HG03280 (cell line): Measurements from ENCODE around the gene UBE2K.
"Not testable (repeated sequence)": the region's sequence is repeated elsewhere in the genome, so short reads cannot be mapped to it uniquely, and the experiment has no call there.

Experiments used
- ATAC-seq: cut with Tn5 transposase; IDR thresholded peaks from one replicate; pipeline ENCODE4 v1.9.1; 2021; ENCODE audit warnings: mild to moderate bottlenecking, moderate library complexity; ENCODE audit not compliant: unreplicated experiment

UBE2K gene, protein sequence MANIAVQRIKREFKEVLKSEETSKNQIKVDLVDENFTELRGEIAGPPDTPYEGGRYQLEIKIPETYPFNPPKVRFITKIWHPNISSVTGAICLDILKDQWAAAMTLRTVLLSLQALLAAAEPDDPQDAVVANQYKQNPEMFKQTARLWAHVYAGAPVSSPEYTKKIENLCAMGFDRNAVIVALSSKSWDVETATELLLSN

DNA sequence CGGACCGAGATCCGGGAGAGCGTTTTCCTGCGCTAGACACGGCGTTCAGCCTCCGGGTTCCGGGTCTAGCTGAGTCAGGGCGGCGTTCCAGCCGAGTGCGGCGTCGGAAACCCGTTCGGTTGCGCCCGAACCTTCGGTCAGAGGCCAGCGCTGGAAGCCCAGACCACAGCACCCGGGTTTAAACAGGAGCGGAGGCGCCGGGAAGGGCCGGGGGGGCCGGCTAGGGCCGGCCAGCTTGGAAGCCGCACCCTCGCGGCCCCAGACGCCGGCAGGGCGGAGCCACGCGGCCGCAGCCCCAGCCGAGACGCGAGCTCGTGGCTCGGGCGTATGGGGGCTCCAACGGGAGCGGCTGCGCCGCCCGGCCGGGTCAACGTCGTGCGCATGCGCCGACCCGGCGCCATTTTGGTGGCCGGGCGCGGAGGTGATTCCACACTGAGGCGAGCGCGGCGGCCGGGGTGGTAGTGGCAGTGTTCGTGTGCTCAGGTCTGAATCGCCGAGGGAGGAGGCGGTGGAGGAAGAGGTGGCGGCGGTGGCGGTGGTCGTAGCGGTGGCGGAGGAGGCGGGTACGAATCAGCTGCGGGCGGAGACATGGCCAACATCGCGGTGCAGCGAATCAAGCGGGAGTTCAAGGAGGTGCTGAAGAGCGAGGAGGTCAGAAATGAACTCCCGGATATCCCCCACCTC lies at the start of gene UBE2K:
Gene UBE2K, plus strand, starts transcription at position 397 of the 684 bp plus-strand sequence. Its CDS starts 192 bp downstream, at position 589.
- peak; percentile 92 for ATAC-seq

DNA sequence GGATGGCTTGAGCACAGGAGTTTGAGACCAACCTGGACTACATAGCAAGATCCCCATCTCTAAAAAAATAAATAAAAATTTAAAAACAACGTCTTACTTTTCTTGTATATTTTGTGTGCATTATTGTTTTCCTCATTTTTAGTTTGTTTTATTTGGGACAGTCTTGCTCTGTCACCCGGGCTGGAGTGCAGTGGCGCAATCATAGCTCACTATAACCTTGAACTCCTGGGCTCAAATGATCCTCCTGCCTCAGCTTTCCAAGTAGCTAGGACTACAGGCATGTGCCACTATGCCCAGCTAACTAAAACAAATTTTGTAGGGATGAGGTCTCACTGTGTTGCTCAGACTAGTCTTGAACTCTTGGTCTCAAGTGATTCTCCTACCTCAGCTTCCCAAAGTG lies 49.7 kb upstream of the UBE2K start:
- no peak for ATAC-seq

DNA sequence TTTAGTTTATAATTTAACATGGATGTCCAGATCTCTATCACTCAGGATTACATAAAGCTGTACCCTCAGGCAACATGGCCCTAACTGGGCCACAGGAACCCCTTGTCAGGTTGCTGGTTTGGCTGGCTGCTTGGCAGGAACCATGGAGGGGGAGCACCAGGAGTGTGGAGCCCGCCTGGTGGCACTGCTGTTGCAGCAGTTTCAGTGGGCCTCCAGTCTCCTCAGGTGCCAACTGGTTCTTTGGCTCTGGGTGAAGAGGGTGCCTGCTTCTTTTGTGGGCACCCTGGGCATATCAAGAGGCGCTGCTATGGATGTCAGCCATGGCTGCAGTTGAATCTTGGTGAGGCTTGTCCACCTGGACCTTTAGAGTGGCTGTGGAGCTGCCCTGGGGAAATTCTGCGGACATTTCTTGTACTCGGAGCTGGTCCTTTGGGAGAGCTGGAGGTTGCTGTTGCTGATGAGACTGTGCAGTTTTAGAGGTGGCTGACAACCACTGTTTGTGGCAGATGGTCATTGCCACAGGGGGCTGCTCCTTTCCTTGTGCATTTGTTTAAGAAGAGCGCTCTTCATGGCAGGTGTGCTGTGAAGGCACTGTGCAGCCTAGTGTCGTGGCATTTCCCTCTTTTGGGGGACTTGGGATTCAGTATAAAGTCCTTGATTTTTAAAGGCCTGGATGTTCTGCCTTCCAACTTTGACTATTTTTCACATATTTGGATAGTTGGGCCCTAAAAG lies 48.9 kb upstream of the UBE2K start:
- no peak for ATAC-seq

DNA sequence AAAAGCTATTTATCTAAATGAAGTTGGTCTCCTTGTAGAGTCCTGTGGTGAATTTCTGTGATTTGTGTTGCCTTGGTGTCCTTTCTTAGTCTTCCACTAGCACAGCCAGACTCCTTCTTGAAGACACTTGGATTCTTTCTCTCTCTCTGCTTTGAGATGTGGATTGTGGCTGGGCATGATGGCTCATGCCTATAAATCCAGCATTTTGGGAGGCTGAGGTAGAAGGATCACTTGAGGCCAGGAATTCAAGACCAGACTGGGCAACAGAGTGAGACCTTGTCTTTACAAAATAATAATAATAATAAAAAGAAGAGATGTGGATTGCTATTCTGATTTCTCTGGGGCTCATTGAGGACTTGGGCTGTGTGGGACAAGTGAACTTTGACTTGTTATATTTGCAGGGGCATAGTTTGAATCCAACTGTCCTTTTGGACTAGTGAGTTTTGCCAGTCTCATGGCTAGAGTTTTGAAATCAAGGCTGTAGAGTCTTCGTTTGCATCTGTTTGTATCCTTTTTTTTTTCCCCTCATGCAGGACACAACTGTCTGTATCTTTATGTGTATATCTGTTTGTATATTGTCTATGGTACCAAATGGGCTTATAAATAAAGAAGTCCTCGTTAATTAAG lies 48.2 kb upstream of the UBE2K start:
- ATAC-seq: no peak

DNA sequence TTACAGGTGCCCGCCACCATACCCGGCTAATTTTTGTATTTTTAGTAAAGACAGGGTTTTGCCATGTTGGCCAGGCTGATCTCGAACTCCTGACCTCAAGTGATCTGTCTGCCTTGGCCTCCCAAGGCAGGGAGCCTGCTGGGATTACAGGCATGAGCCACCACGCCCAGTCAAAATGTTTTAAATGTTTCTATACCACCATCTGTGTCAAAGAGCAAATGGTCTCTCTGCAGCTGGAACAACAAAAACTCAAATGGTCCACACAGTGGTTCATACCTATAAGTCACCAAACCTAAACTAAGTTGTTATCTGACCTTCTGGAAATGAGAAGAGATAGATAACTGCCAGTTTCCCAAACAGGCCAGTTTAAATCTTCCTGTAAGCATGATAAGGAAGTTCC lies 46.4 kb upstream of the UBE2K start:
- ATAC-seq: not testable (repeated sequence)

DNA sequence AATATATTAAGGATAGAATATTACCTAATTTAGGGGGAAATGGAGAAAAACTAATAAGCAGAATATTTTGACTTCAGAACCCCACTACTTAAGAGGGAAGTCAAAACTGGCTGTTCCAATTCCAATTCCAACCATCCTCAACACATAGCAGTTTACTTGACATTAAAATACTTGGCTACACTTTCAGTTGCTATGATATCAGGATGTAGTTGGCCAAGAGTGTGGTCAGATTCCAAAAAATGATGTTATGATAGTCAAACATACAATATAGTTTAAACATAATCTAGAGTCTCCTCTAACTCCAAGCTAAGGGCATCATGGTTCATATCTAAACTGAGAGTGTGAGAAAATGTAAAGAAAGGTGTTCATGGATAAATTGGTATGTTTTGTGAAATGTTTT lies 42.7 kb upstream of the UBE2K start:
- no peak for ATAC-seq

DNA sequence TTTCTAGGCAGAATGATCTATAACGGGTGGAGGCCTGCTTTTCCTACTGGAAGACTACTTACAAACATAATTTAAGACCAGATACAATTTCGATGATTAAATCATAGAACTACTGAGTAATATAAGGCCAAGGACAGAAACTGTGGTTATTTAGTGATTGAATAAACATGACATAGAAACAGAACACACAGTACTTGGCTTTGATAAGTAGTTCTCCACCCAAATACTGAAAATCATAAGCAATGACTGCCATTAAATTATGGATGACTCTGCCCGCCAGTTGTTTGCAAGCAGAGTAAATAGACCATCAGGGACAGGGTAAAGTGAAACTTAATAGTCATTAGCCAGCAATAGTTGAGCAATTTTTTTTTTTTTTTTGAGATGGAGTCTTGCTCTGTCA lies 42.1 kb upstream of the UBE2K start:
- no peak for ATAC-seq

DNA sequence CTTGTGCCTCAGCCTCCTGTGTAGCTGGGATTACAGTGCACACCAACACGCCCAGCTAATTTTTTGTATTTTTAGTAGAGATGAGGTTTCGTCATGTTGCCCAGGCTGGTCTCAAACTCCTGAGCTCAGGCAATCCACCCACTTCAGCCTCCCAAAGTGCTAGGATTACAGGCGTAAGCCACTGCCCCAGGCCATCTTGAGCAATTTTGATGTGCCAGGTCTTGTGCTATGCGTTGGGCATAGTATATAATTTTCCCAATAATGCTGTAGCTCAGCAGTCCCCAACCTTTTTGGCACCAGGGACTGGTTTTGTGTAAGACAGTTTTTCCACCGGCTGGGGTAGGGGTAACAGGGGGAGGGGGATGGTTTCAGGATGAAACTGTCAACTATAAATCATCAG lies 41.3 kb upstream of the UBE2K start:
- ATAC-seq: not testable (repeated sequence)

DNA sequence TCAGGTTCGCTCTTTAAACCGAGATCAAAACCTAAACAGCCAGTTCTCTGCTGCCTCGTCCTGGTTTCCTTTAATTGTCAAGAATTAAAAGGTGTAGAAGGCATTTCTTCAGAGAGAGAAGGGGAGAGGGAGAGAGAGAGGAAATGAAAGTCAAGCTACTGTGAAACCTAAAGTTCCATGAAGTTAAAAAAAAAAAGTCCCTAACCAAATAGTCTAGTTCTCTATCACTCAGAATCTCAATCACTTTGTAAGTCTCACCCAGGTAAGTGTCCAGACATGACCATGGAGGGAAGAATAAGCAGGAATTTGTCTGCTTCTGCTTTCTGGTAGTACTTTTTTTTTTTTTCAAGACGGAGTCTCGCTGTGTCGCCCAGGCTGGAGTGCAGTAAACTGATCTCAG lies 40.5 kb upstream of the UBE2K start:
- ATAC-seq: peak; percentile 57

DNA sequence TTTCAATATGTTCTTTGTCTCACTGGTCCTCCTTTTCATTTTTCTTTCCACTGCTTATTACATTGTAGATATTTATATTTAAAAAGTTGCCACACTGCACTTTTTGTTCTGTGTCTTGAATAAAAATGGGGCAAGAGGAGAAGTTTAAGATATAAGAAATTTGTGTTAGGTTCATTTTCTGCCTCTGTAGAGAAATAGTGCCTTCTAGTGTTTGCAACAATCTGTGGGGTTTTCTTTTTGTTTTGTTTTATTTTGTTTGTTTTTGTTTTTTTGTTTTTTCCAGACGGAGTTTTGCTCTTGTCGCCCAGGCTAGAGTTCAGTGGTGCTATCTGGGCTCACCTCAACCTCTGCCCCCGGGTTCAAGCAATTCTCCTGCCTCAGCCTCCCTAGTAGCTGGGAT lies 39.2 kb upstream of the UBE2K start:
- no peak for ATAC-seq

DNA sequence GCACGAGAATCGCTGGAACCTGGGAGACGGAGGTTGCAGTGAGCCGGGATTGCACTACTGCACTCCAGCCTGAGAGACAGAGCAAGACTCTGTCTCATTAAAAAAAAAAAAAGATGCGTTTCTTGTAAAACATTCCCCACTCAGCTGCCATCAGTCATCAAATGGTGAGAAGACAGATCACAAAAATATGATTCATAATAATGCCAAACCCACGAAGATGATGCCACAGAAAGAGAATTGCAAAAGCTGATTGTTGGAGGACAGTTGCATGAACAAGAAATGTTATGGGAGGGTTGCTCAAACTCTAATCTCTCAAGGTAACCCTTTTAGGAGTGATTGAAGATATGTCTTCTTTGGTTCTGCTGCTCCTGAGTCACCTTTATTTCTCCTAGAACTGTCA lies 37.9 kb upstream of the UBE2K start:
- no peak for ATAC-seq

DNA sequence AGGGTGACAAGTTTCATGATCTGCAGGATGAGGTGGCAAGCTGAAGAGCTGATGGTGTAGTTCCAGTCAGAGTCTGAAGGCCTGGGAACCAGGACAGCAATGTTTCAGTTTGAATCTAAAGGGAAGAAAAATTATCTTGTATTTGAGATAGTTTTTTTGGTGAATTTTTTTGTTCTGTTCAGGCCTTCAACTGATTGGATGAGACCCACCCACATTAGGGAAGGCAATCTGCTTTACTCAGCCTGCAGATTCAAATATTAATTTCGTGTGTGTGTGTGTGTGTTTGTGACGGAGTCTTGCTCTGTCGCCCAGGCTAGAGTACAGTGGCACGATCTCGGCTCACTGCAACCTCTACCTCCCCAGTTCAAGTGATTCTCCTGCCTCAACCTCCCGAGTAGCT lies 37.2 kb upstream of the UBE2K start:
- no peak for ATAC-seq

DNA sequence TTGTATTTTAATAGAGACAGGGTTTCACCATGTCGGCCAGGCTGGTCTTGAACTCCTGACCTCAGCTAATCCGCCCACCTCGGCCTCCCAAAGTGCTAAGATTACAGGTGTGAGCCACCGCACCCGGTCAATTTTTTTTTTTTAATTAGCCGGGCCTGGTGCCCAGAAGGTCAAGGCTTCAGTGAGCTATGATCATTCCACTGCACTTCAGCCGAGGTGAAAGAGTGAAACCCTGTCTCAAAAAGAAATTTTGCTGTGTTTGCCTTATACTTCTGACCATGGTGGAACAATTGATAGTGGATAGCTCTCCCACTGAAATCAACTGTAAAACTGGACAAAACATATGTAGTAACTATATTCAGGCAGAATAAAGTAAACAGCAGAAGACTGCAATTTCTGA lies 35.3 kb upstream of the UBE2K start:
- ATAC-seq: no peak

DNA sequence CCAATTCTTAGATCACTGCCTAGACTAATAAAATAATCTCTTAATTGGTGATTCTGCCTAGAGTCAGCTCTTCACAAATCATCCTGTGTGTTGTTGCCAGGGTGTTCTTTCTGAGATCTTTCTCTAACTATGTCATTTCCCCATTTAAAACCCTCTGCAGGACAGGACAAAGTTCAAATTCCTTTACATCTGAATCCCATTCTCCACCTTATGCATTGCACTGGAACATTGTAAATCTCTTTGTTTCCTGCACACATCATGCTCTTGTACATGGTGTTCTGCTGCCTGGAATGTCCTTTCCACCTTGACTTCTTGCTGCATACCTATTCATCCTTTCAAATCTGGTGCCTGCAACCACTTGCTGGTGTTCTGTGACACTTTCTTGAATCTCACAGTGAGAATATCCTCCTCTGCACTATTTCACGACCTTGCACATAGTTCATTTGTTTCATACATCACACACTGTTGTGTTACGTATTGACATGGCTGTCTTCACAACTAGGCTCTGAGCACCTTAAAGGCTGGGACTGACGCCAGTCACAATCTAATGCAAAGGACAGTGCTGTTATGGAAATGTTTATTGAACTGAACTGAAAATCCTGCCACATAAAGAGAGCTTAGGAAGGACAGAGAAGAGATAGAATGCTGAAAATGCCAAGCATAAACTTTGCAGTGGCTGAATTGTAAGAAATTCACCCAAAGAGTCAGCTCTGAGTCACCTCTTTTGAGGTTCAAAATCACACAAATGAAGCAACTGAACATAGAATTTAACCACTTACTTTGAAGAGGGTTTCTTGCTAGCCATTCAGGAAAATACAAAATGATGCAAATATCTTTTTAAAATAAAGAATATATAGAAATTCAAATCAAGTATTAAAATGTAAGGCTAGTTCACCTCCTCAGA lies 32.9 kb upstream of the UBE2K start:
- ATAC-seq: no peak

DNA sequence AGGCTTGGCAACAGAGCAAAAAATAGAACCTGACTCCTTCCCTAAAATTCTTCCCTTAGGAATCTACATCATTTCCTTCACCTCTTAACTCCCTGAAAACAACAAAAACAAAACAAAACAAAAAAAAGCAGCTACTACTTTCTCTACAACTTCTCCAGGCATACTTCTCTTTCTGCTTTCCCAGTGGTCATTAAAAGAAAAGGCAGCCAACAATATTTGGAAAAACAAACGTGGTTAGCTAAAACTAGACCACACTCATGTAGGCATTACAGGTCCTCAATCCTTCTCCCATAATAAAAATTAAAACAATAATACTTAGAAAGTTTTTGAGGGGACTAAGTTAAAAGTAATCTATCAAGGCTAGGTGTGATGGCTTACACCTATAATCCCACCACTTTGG lies 30.2 kb upstream of the UBE2K start:
- no peak for ATAC-seq

DNA sequence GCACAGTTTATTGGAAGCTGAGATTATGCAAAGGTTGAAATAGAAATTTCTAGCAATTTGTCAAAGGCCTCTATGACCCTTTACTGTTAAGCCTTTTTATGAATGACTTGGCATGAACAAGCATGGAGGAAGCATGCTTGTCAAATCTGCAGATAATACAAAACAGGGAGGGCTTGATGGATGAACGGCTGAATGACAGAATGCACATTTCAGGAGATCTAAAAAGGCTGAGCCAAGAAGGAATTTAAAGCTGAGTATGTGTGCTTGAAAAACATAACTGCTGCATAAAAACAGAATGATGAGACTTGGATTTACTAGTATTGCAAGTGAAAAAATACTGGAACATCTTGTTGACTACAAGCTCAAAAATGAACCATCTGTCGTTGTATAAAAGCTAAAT lies 29.0 kb upstream of the UBE2K start:
- no peak for ATAC-seq

DNA sequence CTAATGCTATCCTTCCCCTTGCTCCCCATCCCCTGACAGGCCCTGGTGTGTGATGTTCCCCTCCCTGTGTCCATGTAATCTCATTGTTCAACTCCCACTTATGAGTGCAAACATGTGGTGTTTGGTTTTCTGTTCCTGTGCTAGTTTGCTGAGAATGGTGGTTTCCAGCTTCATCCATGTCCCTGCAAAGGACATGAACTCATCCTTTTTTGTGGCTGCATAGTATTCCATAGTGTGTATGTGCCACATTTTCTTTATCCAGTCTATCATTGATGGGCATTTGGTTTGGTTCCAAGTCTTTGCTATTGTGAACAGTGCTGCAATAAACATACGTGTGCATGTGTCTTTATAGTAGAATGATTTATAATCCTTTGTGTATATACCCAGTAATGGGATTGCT lies 27.6 kb upstream of the UBE2K start:
- ATAC-seq: not testable (repeated sequence)

DNA sequence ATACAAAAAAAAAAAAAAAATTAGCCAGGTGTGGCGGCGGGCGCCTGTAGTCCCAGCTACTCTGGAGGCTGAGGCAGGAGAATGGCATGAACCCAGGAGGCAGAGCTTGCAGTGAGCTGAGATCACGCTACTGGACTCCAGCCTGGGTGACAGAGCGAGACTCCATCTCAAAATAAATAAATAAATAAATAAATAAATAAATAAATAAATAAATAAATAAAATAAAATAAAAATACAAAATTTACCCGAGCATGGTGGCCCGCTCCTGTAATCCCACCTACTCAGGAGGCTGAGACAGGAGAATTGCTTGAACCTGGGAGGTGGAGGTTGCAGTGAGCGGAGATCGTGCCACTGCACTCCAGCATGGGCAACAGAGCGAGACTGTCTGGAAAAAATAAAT lies 22.3 kb upstream of the UBE2K start:
- ATAC-seq: not testable (repeated sequence)

DNA sequence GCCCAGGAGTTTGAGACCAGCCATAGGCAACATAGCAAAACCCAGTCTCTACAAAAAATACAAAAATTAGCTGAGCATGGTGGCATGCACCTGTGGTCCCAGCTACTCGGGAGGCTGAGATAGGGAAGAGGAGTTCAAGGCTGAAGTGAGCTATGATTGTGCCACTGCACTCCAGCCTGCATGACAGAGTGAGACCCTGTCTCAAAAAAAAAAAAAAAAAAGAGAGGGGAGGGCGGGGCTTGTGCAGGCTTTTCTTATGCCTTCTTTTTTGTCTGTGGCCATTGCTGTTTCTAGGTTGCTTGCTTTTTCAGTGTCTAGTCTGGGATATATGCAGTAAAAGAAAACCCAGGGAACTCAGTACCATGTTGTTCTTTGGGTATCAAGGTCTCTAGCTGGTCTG lies 16.9 kb upstream of the UBE2K start:
- not testable (repeated sequence) for ATAC-seq

DNA sequence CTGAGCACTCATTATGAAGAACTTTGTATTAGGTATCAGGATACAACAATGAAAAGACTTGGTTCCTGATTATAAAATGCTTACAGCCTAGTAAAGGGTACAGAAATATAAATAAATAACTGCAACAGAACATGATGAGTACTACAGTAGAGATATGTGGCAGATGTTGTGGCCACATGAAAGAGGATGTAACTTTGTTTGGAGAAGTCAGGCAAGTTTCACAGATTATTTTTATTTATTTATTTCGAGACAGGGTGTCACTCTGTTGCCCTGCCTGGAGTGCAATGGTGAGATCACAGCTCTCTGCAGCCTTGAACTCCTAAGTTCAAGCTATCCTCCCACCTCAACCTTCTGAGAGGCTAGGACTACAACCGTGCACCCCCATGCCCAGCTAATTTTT lies 15.8 kb upstream of the UBE2K start:
- no peak for ATAC-seq

DNA sequence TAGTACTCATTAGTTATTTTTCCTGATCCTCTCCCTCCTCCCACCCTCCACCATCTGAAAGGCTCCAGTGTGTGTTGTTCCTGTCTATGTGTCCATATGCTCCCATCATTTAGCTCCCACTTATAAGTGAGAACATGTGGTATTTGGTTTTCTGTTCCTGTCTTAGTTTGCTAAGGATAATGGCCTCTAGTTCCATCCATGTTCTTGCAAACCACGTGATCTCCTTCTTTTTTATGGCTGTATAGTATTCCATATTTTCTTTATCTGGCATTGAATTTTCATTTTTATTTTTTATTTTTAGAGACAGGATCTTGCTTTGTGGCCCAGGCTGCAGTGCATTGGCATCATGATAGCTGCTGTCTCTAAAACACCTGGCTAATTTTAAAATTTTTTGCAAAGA lies 11.9 kb upstream of the UBE2K start:
- ATAC-seq: no peak
